H9 (cell line): ENCODE results near the gene AHCY. TPM values are rescaled to one million over a fixed set of nuclear protein-coding genes. Genes with fewer than 3 reads are reported as not detected.

Experiments used
- DNase-seq: peaks from one replicate; pipeline ENCODE4 v3.0.0-alpha.2; 2017
- H2AFZ ChIP-seq: one replicate; pipeline ENCODE4 v1.6.1; 2013; ENCODE audit warnings: mild to moderate bottlenecking, low read length, control low read depth, moderate library complexity
- H2AK5ac ChIP-seq: 2 replicates; pipeline ENCODE4 v1.6.1; 2013; ENCODE audit warnings: low read length, control low read depth, mixed read lengths; ENCODE audit not compliant: insufficient read length
- H2BK120ac ChIP-seq: one replicate; pipeline ENCODE4 v1.6.1; 2013; ENCODE audit warnings: low read depth, mild to moderate bottlenecking, low read length, control low read depth, inconsistent platforms; ENCODE audit not compliant: poor library complexity, severe bottlenecking
- H2BK12ac ChIP-seq: 2 replicates; pipeline ENCODE4 v1.6.1; 2013; ENCODE audit warnings: low read length, control low read depth, mixed read lengths, low read depth; ENCODE audit not compliant: insufficient read length
- H2BK15ac ChIP-seq: 2 replicates; pipeline ENCODE4 v1.6.1; 2013; ENCODE audit warnings: low read depth, low read length, control low read depth
- H2BK20ac ChIP-seq: one replicate; pipeline ENCODE4 v1.6.1; 2013; ENCODE audit warnings: low read depth, mild to moderate bottlenecking, low read length, control low read depth, inconsistent platforms; ENCODE audit not compliant: poor library complexity, severe bottlenecking
- H2BK5ac ChIP-seq: 2 replicates; pipeline ENCODE4 v1.6.1; 2013; ENCODE audit warnings: low read length, control low read depth, mixed read lengths; ENCODE audit not compliant: insufficient read length
- H3K14ac ChIP-seq: 2 replicates; pipeline ENCODE4 v1.6.1; 2013; ENCODE audit warnings: low read length, control low read depth; ENCODE audit not compliant: insufficient read depth
- H3K18ac ChIP-seq: 2 replicates; pipeline ENCODE4 v1.6.1; 2013; ENCODE audit warnings: low read depth, mild to moderate bottlenecking, mixed read lengths, low read length, control low read depth; ENCODE audit not compliant: insufficient read length
- H3K23ac ChIP-seq: 2 replicates; pipeline ENCODE4 v1.6.1; 2013; ENCODE audit warnings: low read length, control low read depth, mixed read lengths, low read depth; ENCODE audit not compliant: insufficient read length
- H3K23me2 ChIP-seq: 2 replicates; pipeline ENCODE4 v1.6.1; 2013; ENCODE audit warnings: low read depth, mild to moderate bottlenecking, mixed read lengths, low read length, control low read depth; ENCODE audit not compliant: insufficient read length, poor library complexity, severe bottlenecking
- H3K27ac ChIP-seq: 2 replicates; pipeline ENCODE4 v1.5.1; 2013; ENCODE audit warnings: low read length, control low read depth, mixed read lengths, low read depth; ENCODE audit not compliant: insufficient read length
- H3K27me3 ChIP-seq: 2 replicates; pipeline ENCODE4 v1.6.1; 2013; ENCODE audit warnings: low read length, control low read depth, inconsistent platforms; ENCODE audit not compliant: insufficient read depth
- H3K4ac ChIP-seq: 2 replicates; pipeline ENCODE4 v1.6.1; 2013; ENCODE audit warnings: low read depth, mild to moderate bottlenecking, control low read depth, inconsistent platforms, low read length, moderate library complexity
- H3K4me1 ChIP-seq: 2 replicates; pipeline ENCODE4 v1.6.1; 2013; ENCODE audit warnings: low read length, control low read depth, inconsistent platforms; ENCODE audit not compliant: insufficient read depth
- H3K4me2 ChIP-seq: 2 replicates; pipeline ENCODE4 v1.6.1; 2013; ENCODE audit warnings: low read length, control low read depth, mixed read lengths; ENCODE audit not compliant: insufficient read length, insufficient read depth
- H3K56ac ChIP-seq: 2 replicates; pipeline ENCODE4 v1.6.1; 2013; ENCODE audit warnings: low read depth, mild to moderate bottlenecking, mixed read lengths, low read length, control low read depth; ENCODE audit not compliant: insufficient read length
- H3K79me1 ChIP-seq: 2 replicates; pipeline ENCODE4 v1.6.1; 2013; ENCODE audit warnings: low read depth, mild to moderate bottlenecking, moderate library complexity, low read length, control low read depth, inconsistent platforms; ENCODE audit not compliant: insufficient read depth, poor library complexity, severe bottlenecking
- H3K79me2 ChIP-seq: 2 replicates; pipeline ENCODE4 v1.6.1; 2013; ENCODE audit warnings: low read length, control low read depth, inconsistent platforms; ENCODE audit not compliant: insufficient read depth
- H3K9ac ChIP-seq: 2 replicates; pipeline ENCODE4 v1.6.1; 2013; ENCODE audit warnings: low read length, control low read depth, mixed read lengths; ENCODE audit not compliant: insufficient read length; ENCODE audit errors: extremely low read depth
- H3K9me3 ChIP-seq: one replicate; pipeline ENCODE4 v1.6.1; 2013; ENCODE audit warnings: low read depth, low read length, inconsistent platforms; ENCODE audit not compliant: control insufficient read depth
- H3T11ph ChIP-seq: one replicate; pipeline ENCODE4 v1.6.1; 2013; ENCODE audit warnings: mild to moderate bottlenecking, low read length, control low read depth, inconsistent platforms
- H4K20me1 ChIP-seq: one replicate; pipeline ENCODE4 v1.6.1; 2013; ENCODE audit not compliant: control insufficient read depth, insufficient read length, insufficient read depth
- H4K5ac ChIP-seq: 2 replicates; pipeline ENCODE4 v1.6.1; 2013; ENCODE audit warnings: low read depth, mild to moderate bottlenecking, mixed read lengths, low read length, control low read depth; ENCODE audit not compliant: insufficient read length
- H4K8ac ChIP-seq: replicated peaks from 2 replicates; pipeline ENCODE4 v1.6.1; 2013; ENCODE audit warnings: low read length, control low read depth, mixed read lengths, low read depth; ENCODE audit not compliant: insufficient read length
- H4K91ac ChIP-seq: 2 replicates; pipeline ENCODE4 v1.6.1; 2013; ENCODE audit warnings: low read depth, mild to moderate bottlenecking, moderate library complexity, mixed read lengths, low read length, control low read depth; ENCODE audit not compliant: insufficient read length
- H3K27ac Mint-ChIP-seq, 3 experiments: 2 replicates in 2 of 3; 3 replicates in 1 of 3; pipeline ENCODE4 v1.8.0; 2020 to 2021; ENCODE audit warnings: mixed read lengths in 3 of 3, mild to moderate bottlenecking in 1 of 3, moderate library complexity in 1 of 3
- H3K27me3 Mint-ChIP-seq: 2 replicates; pipeline ENCODE4 v1.8.0; 2021; ENCODE audit warnings: low read depth, mild to moderate bottlenecking, moderate library complexity, mixed read lengths
- H3K36me3 Mint-ChIP-seq, 3 experiments: 2 replicates in 2 of 3; 3 replicates in 1 of 3; pipeline ENCODE4 v1.8.0; 2020 to 2021; ENCODE audit warnings: low read depth in 3 of 3, mixed read lengths in 3 of 3; ENCODE audit not compliant: insufficient read depth in 1 of 3
- H3K4me1 Mint-ChIP-seq, 2 experiments: 2 replicates each; pipeline ENCODE4 v1.8.0; 2020; ENCODE audit warnings: mixed read lengths in 2 of 2
- H3K4me3 Mint-ChIP-seq, 2 experiments: 2 replicates in 1 of 2; 3 replicates in 1 of 2; pipeline ENCODE4 v1.8.0; 2020 to 2021; ENCODE audit warnings: mild to moderate bottlenecking in 2 of 2, mixed read lengths in 2 of 2, moderate library complexity in 1 of 2
- H3K9me3 Mint-ChIP-seq, 2 experiments: 2 replicates in 1 of 2; 3 replicates in 1 of 2; pipeline ENCODE4 v1.8.0; 2020; ENCODE audit warnings: mild to moderate bottlenecking in 2 of 2, mixed read lengths in 2 of 2, moderate library complexity in 1 of 2
- CTCF ChIP-seq: fragments of 200-600 bp; sonication (generic); conservative IDR thresholded peaks from 3 replicates; pipeline ENCODE4 v1.8.0; 2021; ENCODE audit warnings: antibody characterized with exemption, mild to moderate bottlenecking
- WGBS: extraction: QIAGEN DNeasy Blood & Tissue Kit; methylation state at CpG from one replicate; pipeline ENCODE4 v1.1.7; 2013; ENCODE audit warnings: missing lambda C conversion rate, low lambda C conversion rate, mixed read lengths; ENCODE audit not compliant: insufficient read length; ENCODE audit errors: extremely low coverage; 5-methylcytosine and 5-hydroxymethylcytosine counted together
- total RNA-seq: library from RNA; stranded (reverse); gene quantifications from 2 replicates; pipeline ENCODE4 v1.2.1, GENCODE V29; 2021

AHCY gene
- total RNA-seq, 1 experiment from 2014 or later: 461 TPM

- Histone ChIP-seq H3K18ac (no peak overlapping the region), H2BK120ac (no peak overlapping the region), H3T11ph (no peak overlapping the region), H3K9me3 (no peaks in the 10 kb centered on the region), H2BK20ac (no peak overlapping the region), H4K5ac (no peak overlapping the region), H3K23me2 (no peaks in the 10 kb centered on the region), H2AK5ac (no peak overlapping the region), H3K27ac (no peak overlapping the region), H3K4me1 (no peaks in the 10 kb centered on the region), H2BK5ac (no peak overlapping the region), H3K14ac (no peak overlapping the region), H3K23ac (no peak overlapping the region), H3K79me1 (no peaks in the 10 kb centered on the region), H2AFZ (no peak overlapping the region), H2BK15ac (no peak overlapping the region), H3K4ac (no peak overlapping the region), H3K79me2 (no peaks in the 10 kb centered on the region), H3K56ac (no peak overlapping the region), H2BK12ac (no peak overlapping the region), H3K27me3 (no peaks in the 10 kb centered on the region), H4K20me1 (no peaks in the 10 kb centered on the region), H3K4me2 (no peak overlapping the region), H4K91ac (no peak overlapping the region), H4K8ac (no peak overlapping the region), H3K9ac (no peak overlapping the region)
- Mint-ChIP-seq H3K27ac (no peak overlapping the region), H3K4me3 (no peak overlapping the region), H3K4me1 (peaks cover 4 to 5% of the 10 kb centered on the region in 2 experiments; a peak in 3 of 4 replicates), H3K9me3 (peaks cover 11 to 19% of the 10 kb centered on the region in 2 experiments; a peak in 4 of 5 replicates), H3K36me3 (no peaks in the 10 kb centered on the region; a peak in 2 of 7 replicates), H3K27me3 (peaks cover 16% of the 10 kb centered on the region)
- no CpG with 5 or more reads among the region's 2 CpGs for WGBS
- TF ChIP-seq CTCF: no peak
- DNase-seq: no peak
These were observed 65.2 kb downstream of the AHCY start for GRCh38 chr20:34237942-34238341.
